Spinal cord (tissue), 10 donors: ENCODE results near the gene KAT2B. TPM values are rescaled to one million over a fixed set of nuclear protein-coding genes. Genes with fewer than 3 reads are reported as not detected.

Source experiments
- DNase-seq, 6 donors: peaks; one replicate each; pipeline versions ENCODE4 v3.0.0 to v3.0.0-alpha.2; 2013 to 2015; ENCODE audit warnings: low spot score in 6 of 6, low read depth in 4 of 6
- H3K27ac ChIP-seq: one replicate; pipeline ENCODE4 v1.5.1; 2013; ENCODE audit warnings: low read depth, low read length, control low read depth
- H3K27me3 ChIP-seq: one replicate; pipeline ENCODE4 v1.6.1; 2013; ENCODE audit warnings: low read length; ENCODE audit not compliant: control insufficient read depth, insufficient read depth
- H3K36me3 ChIP-seq: one replicate; pipeline ENCODE4 v1.6.1; 2013; ENCODE audit warnings: low read length; ENCODE audit not compliant: control insufficient read depth, insufficient read depth
- H3K4me1 ChIP-seq: one replicate; pipeline ENCODE4 v1.6.1; 2013; ENCODE audit warnings: low read length; ENCODE audit not compliant: control insufficient read depth, insufficient read depth
- H3K4me3 ChIP-seq: one replicate; pipeline ENCODE4 v1.5.1; 2013; ENCODE audit warnings: low read depth, low read length, control low read depth
- H3K9me3 ChIP-seq: one replicate; pipeline ENCODE4 v1.6.1; 2013; ENCODE audit warnings: low read length; ENCODE audit not compliant: control insufficient read depth, insufficient read depth
- WGBS: methylation state at CpG from one replicate; pipeline ENCODE4 v1.1.5; 2013; ENCODE audit warnings: missing lambda C conversion rate; ENCODE audit not compliant: insufficient coverage; 5-methylcytosine and 5-hydroxymethylcytosine counted together
- polyA plus RNA-seq, 2 donors: library from polyadenylated mRNA; unstranded; fragments of 120-200 nt; gene quantifications; one replicate each; pipeline ENCODE4 v1.2.1, GENCODE V29; 2013; ENCODE audit not compliant: insufficient read length in 2 of 2
- total RNA-seq, 2 donors: library from RNA; depleted of rRNA in 1 of 2; stranded (reverse); fragments of 120-200 nt in 1 of 2; fragments of >200 nt in 1 of 2; gene quantifications; one replicate each; pipeline versions ENCODE4 v1.2.3 to v1.2.4, GENCODE V29; 2013 to 2014
- donor health status: healthy.

Gene KAT2B
- total and polyA plus RNA-seq, 4 donors = 41.8 to 68.5 (median 48.3) TPM

DNA sequence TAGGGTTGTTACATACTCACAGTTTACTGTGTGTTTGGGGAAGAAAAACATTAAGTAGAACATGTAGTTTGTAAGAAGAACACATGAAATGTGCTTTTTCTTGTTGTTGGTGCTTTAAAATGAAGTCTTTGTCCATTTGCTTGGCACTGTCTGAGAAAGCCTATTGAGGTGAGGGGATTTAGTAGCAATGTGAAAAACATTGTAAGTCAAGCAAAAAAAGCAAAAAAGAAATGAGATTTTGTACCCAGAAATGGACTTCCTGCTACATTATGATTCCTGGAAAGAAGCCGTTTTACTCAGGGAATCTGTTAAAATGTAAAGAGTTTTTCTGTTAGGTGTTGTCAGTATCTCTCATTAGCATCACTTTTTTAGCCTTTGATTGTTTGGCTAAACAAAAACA is 59.9 kb downstream of the KAT2B start:
- Histone ChIP-seq H3K4me1 (peaks cover 10% of the 10 kb centered on the region), H3K27me3 (no peaks in the 10 kb centered on the region), H3K9me3 (no peaks in the 10 kb centered on the region), H3K36me3 (peaks cover 6% of the 10 kb centered on the region), H3K4me3 (no peak overlapping the region), H3K27ac (peak overlapping the region; percentile 82)
- DNase-seq = peak in 3 of 6 donors; percentile 25 to 62 (median 45)
- WGBS = no CpG with 5 or more reads among the region's 1 CpG

DNA sequence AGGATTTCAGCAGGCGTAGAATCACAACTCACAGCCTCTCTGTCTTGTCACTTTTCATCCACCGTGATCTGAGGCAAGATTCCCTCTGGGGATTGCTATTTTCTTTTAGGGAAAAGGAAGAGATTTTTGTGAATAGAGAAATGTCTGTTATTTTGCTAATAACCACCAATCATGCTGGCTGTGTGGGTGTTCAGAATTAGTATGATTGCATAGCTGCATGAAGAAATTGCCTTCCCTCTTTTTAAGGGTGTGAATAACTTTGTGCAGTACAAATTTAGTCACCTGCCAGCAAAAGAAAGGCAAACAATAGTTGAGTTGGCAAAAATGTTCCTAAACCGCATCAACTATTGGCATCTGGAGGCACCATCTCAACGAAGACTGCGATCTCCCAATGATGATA is 60.8 kb downstream of the KAT2B start:
- no peak for DNase-seq
- Histone ChIP-seq H3K36me3 (peaks cover 1% of the 10 kb centered on the region), H3K27me3 (no peaks in the 10 kb centered on the region), H3K4me1 (peaks cover 7% of the 10 kb centered on the region), H3K4me3 (no peak overlapping the region), H3K9me3 (no peaks in the 10 kb centered on the region), H3K27ac (peak overlapping the region; percentile 58)
- WGBS = no CpG with 5 or more reads among the region's 5 CpGs

DNA sequence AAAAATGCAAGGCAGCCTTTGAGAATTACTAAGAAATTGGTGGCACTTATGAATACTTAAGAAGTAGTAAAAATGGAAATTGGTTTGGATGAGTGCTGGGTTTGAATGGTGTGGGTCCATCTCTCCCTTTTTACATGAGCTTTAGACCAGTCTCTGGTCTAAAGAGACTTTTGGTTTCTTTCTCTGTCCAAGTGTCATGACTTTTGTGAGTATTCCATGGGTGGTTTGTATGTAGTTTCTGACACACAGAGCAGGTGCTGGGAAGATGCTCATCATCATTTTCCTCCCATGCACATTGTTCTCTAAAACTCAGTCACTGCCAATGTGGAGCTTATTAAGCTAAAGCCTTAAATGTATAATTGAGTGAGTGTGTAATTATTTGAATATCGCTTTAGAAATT is 63.5 kb downstream of the KAT2B start:
- no peak overlapping the region for H3K27ac ChIP-seq

DNA sequence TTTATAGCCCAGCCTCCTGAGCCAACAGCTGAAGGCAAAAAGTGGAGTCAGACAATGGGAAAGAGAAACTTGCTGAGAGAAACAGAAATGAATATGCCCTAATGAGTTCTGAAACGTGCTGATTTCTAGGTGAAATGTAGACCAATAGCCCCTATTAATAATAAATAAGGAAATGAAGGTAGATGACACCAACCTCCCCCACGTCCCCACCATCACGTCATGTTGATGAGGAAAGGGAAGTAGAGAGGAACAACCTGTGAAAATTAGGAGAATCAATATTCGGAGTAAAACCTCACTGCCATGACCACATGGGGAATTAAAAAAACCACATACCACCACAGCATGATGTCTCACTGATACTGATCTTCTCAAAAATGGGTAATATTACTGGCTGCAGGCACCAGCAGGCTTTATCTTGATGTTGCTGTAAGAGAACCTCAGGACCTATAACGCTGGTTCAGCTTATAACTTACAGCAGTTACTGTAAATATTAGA is 64.0 kb downstream of the KAT2B start:
- no peak for DNase-seq
- Histone ChIP-seq H3K4me1 (peaks cover 4% of the 10 kb centered on the region), H3K27ac (no peak overlapping the region), H3K9me3 (no peaks in the 10 kb centered on the region), H3K36me3 (no peaks in the 10 kb centered on the region), H3K27me3 (no peaks in the 10 kb centered on the region), H3K4me3 (no peak overlapping the region)
- WGBS = no CpG with 5 or more reads among the region's 5 CpGs

More for the DNA sequence above, 63.5 kb downstream of the KAT2B start:
- H3K27me3 ChIP-seq = no peaks in the 10 kb centered on the region
- H3K4me3 ChIP-seq = no peak overlapping the region
- H3K9me3 ChIP-seq = no peaks in the 10 kb centered on the region
- DNase-seq = no peak
- no peaks in the 10 kb centered on the region for H3K36me3 ChIP-seq
- 100% methylated on average over 1 of the region's 1 CpG for WGBS
- peaks cover 5% of the 10 kb centered on the region for H3K4me1 ChIP-seq

DNA sequence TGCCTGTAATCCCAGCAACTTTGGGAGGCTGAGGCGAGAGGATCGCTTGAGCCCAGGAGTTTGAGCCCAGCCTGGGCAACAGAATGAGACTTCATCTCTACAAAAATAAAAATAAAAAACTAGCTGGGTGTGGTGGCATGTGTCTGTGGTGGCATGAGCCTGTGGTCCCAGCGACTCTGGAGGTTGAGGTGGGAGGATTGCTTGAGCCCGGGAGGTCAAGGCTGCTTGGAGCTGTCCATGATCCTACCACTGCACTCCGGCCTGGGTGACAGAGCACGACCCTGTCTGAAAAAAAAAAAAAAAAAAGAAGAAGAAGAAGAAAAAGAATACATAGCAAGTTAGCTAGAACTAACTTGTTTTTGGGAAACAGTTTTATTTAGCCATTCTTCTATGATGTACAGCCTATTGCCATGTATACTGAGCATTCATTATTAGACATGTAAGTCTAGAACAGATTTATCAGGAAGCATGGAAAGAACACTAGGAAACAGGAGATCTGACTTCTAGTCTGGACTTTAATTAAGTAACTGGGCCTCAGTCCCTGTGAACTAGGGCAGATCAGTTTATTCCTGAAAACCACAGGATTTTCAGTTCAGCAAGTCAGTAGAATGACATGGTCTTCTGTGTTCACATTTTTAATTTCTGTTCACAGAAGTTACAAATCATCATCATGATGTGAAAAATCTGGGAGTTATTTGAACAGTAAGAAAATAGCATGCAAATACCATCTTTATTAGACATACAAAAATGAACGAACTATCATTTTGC is 65.5 kb downstream of the KAT2B start:
- WGBS = 100% methylated on average over 2 of the region's 7 CpGs
- H3K4me3 ChIP-seq = no peak overlapping the region
- no peak overlapping the region for H3K27ac ChIP-seq

DNA sequence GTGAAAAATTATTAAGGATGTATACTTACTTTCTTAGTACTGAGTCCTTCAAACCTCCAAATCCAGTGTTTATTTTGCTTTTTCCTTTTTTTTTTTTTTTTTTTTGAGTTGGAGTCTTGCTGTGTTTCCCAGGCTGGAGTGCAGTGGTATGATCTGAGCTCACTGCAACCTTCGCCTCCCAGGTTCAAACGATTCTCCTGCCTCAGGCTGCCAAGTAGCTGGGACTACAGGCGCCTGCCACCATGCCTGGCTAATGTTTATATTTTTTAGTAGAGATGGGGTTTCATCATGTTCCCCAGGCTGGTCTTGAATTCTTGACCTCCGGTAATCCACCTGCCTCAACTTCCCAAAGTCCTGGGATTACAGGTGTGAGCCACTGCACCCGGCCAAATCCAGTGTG is 67.5 kb downstream of the KAT2B start:
- H3K27ac ChIP-seq = no peak overlapping the region
- no peaks in the 10 kb centered on the region for H3K9me3 ChIP-seq
- no peaks in the 10 kb centered on the region for H3K4me1 ChIP-seq
- WGBS = 90% methylated on average over 2 of the region's 5 CpGs
- H3K27me3 ChIP-seq = no peaks in the 10 kb centered on the region
- no peak for DNase-seq
- H3K36me3 ChIP-seq = no peaks in the 10 kb centered on the region
- no peak overlapping the region for H3K4me3 ChIP-seq

More for the DNA sequence above, 65.5 kb downstream of the KAT2B start:
- DNase-seq = no peak
- Histone ChIP-seq H3K9me3 (no peaks in the 10 kb centered on the region), H3K4me1 (no peaks in the 10 kb centered on the region), H3K27me3 (no peaks in the 10 kb centered on the region), H3K36me3 (no peaks in the 10 kb centered on the region)

DNA sequence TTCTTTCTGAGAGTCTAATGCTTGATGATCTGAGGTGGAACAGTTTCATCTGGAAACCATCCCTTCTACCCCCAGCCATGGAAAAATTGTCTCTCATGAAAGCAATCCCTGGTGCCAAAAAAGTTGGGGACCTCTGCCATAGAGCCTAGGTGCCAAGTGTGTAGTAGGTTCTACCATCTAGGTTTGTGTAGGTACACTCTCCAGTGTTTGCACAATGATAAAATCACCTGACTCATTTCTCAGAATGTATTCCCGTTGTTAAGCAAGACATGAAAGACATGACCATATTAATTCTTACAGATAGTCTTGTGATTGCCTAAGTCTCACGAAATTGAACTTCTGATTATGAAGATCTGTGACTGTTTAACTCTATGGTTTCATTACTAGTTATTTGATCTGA is 68.6 kb downstream of the KAT2B start:
- WGBS = no CpG with 5 or more reads among the region's 2 CpGs
- Histone ChIP-seq H3K9me3 (no peaks in the 10 kb centered on the region), H3K27ac (no peak overlapping the region), H3K4me1 (no peaks in the 10 kb centered on the region), H3K4me3 (no peak overlapping the region), H3K36me3 (no peaks in the 10 kb centered on the region), H3K27me3 (no peaks in the 10 kb centered on the region)
- DNase-seq = no peak

DNA sequence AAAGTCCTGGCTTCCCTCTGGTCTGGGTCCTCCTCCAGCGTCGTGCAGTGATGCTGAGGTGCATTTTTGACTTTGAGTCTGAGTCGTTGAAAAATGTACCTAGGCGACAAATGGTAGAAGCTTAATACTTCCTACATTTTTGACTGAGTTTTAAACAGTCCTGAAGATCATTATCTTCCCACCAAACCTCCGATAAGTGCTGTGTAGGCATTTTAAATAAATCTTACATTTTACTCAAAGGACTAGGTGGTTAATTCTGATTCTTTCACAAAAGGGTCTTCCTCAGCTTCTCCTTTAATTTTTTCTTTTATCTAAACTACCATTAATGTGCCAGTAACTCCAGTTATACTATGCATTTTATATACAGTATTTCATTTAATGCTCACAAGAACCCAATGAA is 70.6 kb downstream of the KAT2B start:
- no peak overlapping the region for H3K4me3 ChIP-seq
- WGBS = no CpG with 5 or more reads among the region's 5 CpGs
- no peaks in the 10 kb centered on the region for H3K9me3 ChIP-seq
- H3K27ac ChIP-seq = no peak overlapping the region
- no peaks in the 10 kb centered on the region for H3K27me3 ChIP-seq
- no peak for DNase-seq
- no peaks in the 10 kb centered on the region for H3K36me3 ChIP-seq
- H3K4me1 ChIP-seq = no peaks in the 10 kb centered on the region

DNA sequence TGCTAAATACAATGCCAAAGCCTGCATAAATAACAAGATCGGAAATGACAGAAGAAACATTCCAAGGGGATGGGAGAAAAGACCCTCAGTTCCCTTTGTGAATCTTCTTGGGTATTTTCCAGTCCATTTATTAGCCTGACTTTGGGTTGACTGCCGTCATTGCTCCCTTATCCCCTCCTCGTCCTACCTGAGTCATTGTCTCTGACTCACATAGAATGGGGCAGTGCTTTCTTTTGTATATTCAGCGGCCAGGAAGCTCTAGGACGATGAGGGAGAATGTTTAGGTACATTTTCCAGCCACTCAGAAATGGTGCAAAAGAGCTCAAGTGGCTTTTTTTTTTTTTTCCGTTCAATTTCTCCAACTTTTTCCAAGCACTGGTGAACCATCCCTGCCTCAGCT is 71.6 kb downstream of the KAT2B start:
- Histone ChIP-seq H3K27me3 (no peaks in the 10 kb centered on the region), H3K27ac (no peak overlapping the region), H3K4me1 (no peaks in the 10 kb centered on the region), H3K36me3 (no peaks in the 10 kb centered on the region), H3K9me3 (no peaks in the 10 kb centered on the region), H3K4me3 (no peak overlapping the region)
- 74% methylated on average over 4 of the region's 6 CpGs for WGBS
- no peak for DNase-seq

DNA sequence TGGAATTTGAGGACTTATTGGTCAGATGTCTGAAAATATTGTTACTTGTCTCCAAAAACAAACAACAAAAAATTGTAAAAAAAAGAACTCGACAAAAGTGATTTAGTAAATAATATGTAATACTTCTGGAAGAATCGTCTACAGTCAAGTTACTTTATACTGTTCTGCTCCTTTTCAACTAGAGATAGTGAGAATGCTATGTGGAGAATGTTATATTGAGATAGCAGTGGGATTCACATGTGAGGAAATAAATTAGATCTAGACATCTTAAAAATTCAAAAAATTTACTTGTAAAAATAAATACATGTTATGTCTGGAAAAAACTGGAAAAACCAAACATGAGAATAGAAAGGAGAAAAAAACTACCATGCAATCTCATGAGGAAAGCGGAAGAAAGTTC is 80.8 kb downstream of the KAT2B start:
- Histone ChIP-seq H3K27me3 (no peaks in the 10 kb centered on the region), H3K9me3 (no peaks in the 10 kb centered on the region), H3K36me3 (peaks cover 8% of the 10 kb centered on the region), H3K27ac (no peak overlapping the region), H3K4me1 (no peaks in the 10 kb centered on the region), H3K4me3 (no peak overlapping the region)
- WGBS = 100% methylated on average over 1 of the region's 3 CpGs
- DNase-seq = no peak
